HT-29 (cell line): ENCODE results near the gene PARPBP. TPM values are rescaled to one million over a fixed set of nuclear protein-coding genes. Genes with fewer than 3 reads are reported as not detected.
"Not testable (repeated sequence)": the region's sequence is repeated elsewhere in the genome, so short reads cannot be mapped to it uniquely, and the experiment has no call there.

ENCODE experiments used
- DNase-seq: peaks from one replicate; pipeline ENCODE4 v3.0.0-alpha.2; 2015; ENCODE audit warnings: low spot score
- total RNA-seq: library from RNA; depleted of rRNA; stranded (reverse); fragments of >200 nt; shearing (Covaris generic); gene quantifications from 2 replicates; pipeline ENCODE4 v1.2.3, GENCODE V29; 2014

PARPBP gene
- total RNA-seq, 1 experiment from 2014 or later: 11.5 TPM

DNA sequence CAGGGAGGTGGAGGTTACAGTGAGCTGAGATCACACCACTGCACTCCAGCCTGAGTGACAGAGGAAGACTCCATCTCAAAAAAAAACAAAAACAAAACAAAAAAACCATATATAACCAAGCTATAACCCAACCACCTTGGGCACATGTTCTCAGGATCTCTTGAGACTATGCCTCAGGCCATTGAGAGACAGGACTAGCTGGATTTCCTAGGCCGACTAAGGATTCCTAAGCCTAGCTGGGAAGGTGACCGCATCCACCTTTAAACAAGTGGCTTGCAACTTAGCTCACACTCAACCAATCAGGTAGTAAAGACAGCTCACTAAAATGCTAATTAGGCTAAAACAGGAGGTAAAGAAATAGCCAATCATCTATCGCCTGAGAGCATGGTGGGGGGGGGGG, 35.2 kb downstream of the PARPBP start:
- not testable (repeated sequence) for DNase-seq

DNA sequence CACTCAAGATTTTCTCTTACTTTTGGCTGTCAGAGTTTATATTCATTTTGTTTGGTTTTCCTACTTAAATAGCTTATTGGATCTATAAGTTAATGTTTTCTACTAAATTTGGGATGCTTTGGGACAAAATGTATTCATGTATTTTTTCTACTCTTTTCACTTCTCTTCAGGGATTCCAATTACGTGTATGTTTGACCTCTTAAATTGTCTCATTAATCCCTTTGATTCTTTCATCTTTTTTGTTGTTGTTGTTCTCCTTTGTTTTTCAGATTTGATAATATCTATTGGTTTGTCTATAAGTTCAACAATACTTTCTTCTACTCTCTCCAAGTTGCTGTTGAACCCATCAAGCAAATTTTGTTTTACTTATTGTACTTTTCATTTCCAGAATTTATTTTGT, 43.4 kb downstream of the PARPBP start:
- no peak for DNase-seq

DNA sequence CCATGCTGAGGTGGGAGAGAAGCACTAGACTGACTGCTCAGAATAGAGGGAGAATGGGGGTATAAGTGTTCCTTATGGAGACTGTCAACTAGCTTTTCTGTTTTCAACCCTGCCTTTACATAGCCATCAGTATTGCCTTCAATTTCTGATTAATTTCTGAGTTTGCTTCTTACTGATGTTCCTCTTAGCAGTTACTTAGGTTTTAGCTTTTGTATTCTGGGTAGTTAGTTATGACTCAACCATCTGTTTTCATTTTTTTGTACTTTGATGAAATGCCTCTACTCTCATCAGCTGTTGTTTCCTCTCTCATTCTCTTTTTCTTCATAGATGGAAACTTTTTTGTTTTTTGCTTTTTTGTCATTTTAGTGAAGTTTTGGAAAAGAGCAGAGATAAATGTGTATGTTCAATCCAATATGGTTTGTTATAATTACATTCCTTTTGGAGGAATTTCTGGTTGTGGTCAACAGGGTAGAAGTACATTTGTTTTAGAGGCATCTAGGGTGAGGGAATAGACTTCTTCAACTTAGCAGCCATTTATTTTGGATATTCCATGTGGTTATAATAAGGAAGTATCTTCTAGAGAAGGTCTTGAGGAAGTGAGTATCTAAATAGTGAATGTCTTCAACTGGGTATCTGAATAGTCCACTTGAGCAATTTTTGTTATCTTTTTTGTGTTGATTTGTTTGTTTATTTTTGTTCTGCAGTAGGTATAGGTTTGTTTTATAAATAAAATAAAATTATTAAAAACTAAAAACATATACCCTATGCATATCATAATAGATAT, 48.0 kb downstream of the PARPBP start:
- DNase-seq: no peak

DNA sequence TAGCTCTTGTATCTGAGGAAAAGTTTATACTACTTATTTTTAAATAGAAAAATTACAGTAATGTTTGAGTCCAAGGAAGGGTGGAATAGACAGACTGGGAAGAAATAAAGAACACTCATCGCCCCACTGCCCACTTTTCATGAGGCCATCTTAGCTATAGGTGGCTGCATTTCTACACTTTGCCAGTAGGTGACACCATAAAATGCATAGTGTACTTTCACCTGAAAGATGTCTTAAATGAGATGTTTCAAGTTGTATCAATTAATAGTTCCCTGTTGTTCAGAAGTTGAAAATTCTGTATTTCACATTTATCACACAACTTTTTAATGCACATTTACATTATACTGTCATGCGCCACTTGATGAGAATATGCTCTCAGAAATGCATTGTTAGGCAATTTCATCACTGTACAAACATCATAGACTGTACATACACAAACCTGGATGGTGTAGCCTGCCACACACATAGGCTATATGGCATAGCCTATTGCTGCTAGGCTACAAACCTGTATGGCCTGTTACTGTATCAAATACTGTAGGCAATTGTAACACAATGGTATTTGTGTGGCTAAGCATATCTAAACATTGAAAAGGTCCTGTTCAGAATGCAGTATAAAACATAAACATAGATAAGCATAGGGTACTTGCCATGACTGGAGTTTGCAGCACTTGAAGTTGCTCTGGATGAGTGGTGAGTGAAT, 50.1 kb downstream of the PARPBP start:
- peak; percentile 45 for DNase-seq

DNA sequence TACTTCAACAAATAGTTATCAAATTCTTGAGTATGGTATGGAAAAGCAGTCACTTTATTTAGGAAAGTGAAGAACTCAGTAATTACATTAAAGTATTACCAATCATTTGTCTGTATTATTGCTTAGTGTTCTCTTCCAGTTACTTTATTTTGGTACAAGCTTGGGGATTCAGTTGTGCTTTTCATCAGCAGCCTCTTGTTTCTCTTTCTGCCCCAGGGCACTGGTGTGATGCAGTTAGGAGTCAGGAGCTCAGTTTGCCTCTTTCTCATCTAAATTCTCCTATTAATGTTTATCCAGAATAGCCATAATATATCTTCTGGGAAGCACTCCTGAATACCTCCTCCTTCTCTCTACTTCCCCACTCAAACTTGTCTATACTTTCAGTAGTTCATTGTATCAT, 52.0 kb downstream of the PARPBP start:
- no peak for DNase-seq

DNA sequence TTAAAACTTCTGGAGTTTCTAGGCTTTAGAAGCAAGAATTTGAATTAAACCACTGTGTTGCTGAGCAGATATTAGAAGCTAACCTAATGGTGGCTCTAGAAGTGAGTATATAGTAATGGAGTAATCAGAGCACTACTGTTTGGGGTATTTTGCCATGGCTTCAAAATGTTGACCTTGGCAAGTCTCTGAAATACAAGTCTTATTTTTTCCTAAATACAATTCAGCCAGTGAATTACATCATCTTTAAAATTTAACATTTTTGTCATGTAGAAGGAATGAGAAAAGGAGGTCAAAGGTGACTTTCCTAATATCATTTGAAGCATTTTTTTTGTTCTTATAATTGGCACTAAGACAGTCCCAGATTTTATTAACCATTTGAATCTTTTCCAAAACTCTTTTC, 52.5 kb downstream of the PARPBP start:
- no peak for DNase-seq

DNA sequence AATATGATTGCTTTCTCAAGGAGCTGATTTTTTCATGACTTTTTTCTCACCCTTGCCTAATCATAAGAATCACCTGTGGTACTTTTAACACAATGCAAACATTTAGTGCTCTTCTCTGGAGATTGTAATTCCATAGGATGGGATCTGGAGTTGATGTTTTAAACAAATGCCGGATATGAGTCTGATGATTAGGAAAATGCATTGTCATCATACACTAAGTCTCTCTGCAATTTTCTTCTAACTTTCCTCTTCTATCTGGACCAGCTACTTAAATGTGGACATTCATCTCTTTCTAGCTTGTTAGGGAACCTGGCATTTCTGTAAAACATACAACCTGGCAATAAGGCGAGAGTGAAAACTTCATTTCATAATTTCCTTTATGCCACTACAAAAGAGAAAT, 54.1 kb downstream of the PARPBP start:
- DNase-seq: no peak

DNA sequence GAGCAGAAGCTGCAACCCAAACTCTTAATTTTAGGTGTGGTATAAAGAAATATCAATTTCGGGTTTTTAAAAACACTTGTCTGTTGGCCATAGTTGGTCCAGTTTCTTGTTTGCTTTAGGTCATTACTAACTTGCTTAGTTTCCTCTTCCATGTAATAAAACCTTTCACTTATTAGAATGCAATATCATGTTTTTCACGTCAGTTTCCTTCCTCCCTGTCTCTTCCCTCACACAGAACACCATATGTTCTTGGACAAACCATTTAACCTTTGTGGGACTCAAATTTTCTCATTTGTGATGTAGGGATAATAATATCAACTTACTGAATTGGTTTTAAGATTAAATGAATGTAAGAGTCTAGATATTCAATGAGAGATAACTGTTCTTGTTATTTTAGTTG, 54.8 kb downstream of the PARPBP start:
- DNase-seq: no peak

DNA sequence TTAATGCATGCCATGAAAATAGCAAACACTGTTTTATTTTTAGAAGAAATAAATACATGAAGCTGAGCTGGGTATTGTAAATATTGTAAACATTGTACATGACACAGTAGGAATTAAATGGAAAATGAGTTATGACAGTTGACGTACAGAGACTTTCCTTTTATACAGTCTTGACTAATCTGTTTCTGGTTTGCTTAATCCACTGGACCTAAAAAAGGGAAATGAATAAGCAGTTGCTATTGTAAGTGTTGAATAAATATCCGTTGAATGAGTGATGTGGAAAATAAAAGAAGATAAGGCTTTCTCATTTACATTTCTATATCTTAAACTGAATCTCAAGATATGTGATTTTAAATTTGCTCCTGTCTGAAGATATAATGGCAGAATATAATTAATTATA, 62.7 kb downstream of the PARPBP start:
- no peak for DNase-seq

DNA sequence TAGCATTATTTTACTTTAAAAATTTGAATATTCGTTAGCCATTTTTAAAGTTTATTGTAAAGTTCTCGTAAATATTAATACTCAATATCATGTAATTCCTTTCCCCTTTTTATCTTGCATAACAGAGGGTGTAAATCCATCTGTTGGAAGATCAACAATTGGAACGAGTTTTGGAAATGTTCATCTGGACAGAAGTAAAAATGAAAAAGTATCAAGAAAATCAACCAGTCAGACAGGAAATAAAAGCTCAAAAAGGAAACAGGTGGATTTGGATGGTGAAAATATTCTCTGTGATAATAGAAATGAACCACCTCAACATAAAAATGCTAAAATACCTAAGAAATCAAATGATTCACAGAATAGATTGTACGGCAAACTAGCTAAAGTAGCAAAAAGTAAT, 75.8 kb downstream of the PARPBP start:
- no peak for DNase-seq

DNA sequence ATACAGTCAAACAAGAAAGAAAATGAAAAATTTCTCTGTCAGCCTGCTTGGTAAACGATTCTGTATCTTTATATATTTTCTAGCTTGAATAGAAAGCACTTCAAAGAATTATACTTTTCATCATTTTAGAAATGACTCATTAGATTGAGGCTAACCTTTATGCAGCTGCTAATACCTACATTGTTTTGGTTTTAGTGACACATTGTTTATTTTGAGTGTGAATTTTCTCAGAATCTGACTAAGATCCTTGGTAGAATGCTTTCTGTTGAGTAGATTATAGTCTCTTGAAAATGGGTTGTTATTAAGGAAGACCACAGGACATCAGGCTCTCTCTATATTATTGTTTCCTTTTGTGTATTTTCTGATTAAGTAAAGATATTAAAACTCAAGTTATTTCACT, 77.8 kb downstream of the PARPBP start, which contains the start of gene PMCH:
PMCH (minus strand) TSS at position 45 of the 400 bp plus-strand sequence. CDS start 63 bp downstream, outside the sequence.
- DNase-seq: no peak

DNA sequence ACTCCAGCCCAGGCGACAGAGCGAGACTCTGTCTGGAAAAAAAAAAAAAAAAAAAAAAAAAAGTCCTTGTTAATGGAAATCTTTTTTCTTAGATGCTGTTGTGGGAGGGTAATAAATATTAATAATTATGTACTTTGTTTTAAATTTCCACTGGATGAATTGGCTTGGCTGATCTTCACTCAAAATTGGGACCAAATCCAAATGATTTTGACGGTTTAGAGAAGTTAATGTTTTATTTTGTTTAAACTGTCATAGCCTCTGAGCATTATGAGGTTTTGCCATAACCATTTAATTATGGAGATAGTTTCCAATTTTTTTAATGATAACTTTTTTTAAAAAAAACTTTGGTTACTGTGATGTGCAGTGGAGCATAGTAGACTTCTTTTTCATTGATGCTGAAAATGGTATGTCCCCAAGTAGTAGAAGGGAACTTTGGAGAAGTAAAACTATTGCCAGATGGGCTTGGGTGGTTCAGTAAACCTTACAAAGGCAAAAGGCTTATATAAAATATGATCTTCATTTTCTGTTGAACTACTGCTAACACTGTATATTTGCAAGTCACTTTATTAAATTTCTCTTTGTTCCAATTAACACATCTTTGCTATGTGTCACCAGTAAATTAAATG, 81.6 kb downstream of the PARPBP start:
- no peak for DNase-seq

DNA sequence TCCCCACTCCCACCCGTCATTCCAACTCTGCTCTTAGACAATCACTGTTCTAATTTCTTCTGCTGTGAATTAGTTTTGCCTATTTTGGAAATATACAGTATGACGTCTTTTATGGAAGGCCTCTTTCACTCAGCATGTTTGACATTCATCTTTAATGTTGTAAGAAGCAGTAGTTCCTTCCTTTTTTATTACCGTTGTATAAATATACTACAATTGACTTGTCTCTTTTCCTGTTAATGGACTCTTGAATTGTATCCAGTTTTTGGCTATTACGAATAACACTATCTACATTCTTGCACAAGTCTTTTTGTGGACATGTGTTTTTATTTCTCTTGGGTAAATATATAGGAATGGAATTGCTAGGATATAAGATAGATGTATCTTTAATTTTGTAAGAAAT, 82.6 kb downstream of the PARPBP start:
- no peak for DNase-seq

DNA sequence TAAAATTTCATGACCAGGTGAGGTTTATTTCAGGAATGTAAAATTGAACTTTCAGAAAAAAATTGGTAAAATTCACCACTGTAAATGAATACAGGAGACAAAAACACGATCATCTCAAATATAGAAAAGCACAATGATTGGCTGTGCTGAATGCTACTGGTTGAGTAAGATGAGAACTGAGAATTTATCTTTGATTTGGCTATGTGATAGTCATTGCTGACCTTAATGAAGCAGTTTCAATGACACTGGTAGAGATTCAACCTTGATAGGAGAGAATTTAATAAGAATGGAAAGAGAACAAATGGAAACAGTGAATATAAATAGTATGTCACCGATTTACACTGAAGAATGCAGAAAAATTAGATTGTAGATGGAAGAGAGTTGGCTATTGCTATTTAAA, 84.0 kb downstream of the PARPBP start:
- DNase-seq: no peak

DNA sequence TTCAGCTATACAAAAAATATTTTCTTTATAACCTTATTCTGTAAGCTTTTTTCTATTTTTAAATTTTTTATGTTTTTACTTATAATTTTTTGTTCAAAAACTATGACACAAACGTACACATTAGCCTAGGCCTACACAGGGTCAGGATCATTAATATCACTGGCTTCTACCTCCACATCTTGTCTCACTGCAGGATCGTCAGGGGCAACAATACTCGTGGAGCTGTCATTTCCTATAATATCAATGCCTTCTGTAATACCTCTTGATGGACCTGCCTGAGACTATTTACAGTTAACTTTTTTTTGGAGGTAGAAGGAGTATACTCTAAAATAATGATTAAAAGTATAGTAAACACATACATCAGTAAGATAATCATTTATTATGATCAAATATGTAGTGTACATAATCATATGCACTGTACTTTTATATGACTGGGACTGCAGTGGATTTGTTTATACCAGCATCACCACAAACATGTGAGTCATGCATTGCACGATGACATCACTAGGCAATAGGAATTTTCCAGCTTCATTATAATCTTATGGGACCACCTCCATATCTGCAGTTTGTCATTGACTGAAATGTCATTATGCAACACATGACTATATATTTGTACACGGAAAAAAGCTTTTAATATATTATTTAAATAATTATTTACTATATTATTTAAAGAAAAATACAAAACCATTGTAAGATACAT, 96.2 kb downstream of the PARPBP start:
- no peak for DNase-seq

DNA sequence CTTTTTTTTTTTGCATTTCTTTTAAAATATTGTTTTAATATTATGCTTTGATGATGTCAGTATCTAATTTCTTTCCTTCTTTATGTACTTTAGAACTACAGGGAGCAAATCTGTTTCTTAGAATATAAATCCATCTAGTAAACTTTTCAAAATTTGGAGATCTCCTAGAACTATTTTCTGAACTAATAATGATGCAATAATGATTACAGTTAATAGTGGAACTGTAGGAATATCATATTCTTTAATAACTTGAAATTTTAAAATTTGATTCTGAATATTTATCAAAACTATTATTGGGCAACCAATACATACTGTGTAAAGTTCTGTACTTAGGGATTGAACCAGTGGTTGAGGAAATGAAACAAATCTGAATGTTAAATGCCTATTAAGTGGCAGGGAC, 100.8 kb downstream of the PARPBP start:
- no peak for DNase-seq

DNA sequence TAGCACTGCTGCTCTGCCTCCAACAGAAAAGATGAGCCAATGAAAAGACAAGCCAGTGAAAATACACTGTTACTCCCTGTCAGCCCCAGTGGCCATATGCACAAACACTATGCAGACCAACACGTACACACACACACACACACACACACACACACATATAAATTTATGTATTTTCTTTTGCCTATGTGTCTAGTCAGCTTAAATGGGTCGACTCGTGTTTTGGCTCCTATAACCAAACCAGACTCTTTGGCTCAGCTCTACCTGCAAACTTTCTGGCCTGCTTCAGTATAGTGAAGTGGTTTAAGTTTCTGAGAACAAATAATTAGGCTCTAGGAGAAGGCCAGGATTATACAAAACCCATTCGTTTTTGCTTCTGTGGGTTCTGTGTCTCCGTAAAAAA, 108.0 kb downstream of the PARPBP start:
- no peak for DNase-seq

DNA sequence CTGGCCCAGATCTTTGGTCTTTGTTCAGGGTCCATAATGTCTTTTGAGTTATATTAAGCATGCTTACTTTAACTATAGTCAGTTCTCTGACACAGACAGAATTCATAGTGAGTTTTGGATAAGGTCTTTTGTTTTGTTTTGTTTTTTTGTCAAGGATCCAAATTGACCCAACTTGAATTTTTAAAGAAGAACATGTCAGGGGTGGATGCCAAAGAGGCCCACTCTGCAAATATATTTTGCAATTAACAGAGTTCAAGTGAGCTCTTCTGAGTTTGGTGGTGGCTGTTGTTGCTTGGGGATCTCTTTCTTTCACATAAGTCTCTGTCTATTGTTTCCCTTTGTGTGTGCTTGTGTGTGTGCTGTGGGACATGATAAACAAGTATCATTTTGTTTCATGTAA, 112.1 kb downstream of the PARPBP start:
- DNase-seq: no peak

DNA sequence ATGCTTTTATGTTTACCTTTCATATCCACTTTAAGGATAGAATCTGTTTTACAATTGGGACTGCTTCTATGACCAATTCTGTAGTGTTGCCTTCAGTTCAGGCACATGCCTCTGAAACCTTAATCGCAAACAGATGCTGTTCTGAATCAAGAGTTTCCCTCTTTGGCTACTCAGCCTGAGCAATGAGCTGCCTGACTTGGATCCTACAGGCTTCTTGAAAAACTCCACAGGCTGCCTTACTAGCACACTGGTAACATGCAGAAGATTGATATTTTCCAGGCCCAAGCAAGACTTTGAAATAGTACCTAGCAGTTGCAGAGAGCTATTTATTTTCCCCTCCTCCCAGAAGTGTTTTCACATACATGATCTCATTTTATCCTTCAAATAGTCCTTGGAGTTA, 112.5 kb downstream of the PARPBP start:
- DNase-seq: no peak

DNA sequence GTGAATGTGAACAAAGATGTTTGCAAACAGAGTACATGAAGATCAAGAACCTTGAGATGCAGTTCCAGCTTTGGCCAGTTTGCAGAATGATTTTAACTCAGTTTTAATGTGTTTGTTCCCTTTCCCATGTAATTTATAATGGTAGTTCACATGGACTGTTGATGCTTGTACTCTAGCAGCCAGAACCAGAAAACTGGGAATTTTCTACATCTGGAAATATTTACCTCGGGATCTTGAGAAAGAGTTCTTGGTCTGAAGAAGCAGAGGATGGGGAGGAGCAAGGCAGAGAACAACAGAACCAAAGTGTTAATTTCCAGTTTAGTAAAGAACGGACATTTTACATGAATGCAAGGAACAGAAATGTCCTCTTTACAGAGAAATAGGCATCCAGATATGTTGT, 114.6 kb downstream of the PARPBP start:
- no peak for DNase-seq

DNA sequence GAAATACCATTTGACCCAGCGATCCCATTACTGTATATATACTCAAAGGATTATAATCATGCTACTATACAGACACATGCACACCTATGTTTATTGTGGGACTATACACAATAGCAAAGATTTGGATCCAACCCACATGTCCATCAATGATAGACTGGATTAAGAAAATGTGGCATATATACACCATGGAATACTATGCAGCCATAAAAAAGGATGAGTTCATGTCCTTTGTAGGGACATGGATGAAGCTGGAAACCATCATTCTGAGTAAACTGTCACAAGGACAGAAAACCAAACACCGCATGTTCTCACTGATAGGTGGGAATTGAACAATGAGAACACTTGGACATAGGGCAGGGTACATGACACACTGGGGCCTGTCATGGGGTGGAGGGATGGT, 120.9 kb downstream of the PARPBP start:
- not testable (repeated sequence) for DNase-seq
